GM21723 (cell line): Measurements from ENCODE around the gene PTPRN2.

Experiments used
- ATAC-seq: cut with Tn5 transposase; IDR thresholded peaks from one replicate; pipeline ENCODE4 v1.9.1; 2021; ENCODE audit warnings: mild to moderate bottlenecking, moderate library complexity; ENCODE audit not compliant: unreplicated experiment

PTPRN2 gene

GRCh38 chr7:158067219-158067930 lies 520.2 kb downstream of the PTPRN2 start:
- no peak for ATAC-seq

- no peak for ATAC-seq
These were observed 521.5 kb downstream of the PTPRN2 start for GRCh38 chr7:158066085-158066484.

DNA sequence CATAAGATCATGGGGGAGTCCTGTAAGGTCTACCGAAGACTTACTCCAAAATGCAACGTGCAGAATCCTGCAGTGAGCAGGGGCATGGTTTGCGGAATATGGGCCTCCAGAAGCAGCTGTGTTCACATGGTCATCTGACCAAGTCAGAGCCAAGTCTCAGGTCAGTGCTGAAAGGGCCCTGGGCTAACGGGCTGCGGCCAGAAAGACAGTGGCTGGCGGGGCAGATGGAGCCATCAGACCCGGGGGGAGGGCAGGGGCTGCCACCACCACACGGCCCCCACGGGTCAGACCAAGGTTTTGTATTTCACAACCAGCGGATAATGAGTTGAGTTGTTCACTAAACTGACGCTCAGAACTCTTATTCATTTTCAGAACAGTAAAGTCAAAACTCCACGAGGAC lies 522.3 kb downstream of the PTPRN2 start:
- ATAC-seq: no peak

DNA sequence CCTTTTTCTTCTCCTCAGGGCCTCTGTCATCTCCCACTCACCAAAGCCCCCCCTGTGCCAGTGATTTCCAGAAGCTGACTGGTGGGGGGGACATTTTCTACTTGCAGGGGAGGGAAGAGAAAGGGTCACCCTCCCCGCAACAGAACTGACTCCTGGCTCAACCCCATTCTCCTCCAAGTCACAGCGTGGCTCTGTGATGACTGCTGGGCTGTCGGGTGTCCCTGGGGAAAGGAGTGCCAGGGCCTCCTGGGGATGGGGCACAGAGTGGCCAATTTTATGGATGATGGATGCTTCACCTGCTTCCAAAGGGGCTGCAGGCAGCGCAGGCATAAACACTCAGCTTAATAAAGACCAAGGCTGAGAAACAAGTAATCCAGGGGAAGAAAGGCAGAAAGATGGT lies 523.0 kb downstream of the PTPRN2 start:
- no peak for ATAC-seq

- ATAC-seq: no peak
These were observed 523.6 kb downstream of the PTPRN2 start for GRCh38 chr7:158063850-158064610.

- ATAC-seq: no peak
These were observed 525.0 kb downstream of the PTPRN2 start for GRCh38 chr7:158062661-158063060.

DNA sequence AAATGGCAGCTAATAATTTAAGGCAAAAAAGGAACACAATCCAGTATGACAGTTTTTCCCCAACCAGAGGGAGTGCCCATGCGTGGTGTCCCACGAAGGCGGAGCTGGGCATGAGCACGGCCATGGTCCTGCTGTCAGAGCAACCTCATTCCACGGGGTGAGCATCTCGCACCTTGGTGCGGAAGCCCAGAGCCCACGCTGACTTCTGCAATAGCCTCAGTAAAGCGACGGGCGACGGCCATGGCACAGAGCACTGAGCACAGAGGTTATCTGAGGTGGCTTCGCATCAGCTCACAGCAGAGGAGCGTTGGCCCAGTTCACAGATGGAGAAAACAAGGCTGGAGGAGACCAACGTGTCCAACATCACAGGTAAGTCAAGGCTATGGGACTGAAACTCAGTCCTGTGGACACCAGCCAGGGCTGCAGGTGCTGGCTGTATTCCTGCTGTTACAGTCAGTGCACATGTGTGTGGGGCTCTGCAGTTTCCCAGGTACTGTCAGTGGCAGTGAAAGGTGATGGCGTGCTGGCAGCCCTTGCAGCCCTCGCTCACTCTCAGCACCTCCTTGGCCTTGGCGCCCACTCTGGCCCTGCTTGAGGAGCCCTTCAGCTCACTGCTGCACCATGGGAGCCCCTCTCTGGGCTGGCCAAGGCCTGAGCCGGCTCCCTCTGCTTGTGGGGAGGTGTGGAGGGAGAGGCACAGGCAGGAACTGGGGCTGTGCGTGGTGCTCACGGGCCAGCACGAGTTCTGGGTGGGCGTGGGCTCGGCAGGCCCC lies 525.6 kb downstream of the PTPRN2 start:
- no peak for ATAC-seq

DNA sequence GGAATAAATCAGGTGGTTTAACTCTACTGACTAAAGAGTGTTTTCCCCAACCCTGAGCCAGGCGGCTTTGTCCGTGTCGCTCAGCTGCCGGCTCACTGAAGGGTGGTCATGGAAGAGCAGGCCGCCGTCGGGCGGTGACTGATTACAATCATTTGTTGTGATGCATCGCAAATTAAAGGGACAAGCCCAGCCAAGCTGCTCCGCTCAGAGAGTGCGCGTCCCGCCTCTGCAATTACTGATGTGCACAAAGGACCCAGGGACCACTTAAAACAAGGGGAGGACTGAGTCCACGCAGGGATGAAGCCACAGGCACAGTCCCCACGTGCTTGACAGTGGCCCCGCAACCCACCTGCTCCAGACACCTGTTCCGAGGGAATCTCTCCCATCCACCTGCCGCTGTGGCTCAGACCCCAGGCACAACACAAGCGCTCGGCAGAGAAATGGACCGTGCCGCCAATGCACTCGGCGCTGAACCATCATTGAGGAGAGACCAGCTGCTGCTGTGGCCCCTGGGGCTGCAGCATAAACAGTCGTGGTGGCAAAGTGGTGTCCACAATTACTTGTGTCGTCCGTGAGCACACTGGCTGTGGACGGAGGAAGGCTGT lies 526.5 kb downstream of the PTPRN2 start:
- ATAC-seq: no peak

- no peak for ATAC-seq
These were observed 527.4 kb downstream of the PTPRN2 start for GRCh38 chr7:158060216-158060615.

- ATAC-seq: no peak
These were observed 530.2 kb downstream of the PTPRN2 start for GRCh38 chr7:158057446-158057845.

DNA sequence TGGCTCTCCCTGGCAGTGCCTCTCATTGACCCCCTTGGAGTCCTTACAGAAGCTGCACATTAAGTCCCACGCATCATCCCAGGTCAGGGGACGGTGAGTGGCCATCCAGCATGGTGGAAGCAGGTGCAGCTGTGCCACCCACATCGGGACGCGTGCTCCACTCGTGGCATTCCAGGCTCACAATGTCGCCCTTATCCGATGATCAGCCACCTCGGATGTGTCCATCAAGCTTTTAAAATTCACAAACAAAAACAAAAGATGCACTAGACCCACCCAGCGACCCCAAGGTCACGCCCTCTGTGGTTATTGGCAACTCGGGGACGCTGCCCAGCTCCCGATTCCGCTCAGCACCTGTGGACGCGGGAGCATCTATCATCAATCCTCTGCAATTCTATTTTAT lies 530.9 kb downstream of the PTPRN2 start:
- ATAC-seq: no peak

DNA sequence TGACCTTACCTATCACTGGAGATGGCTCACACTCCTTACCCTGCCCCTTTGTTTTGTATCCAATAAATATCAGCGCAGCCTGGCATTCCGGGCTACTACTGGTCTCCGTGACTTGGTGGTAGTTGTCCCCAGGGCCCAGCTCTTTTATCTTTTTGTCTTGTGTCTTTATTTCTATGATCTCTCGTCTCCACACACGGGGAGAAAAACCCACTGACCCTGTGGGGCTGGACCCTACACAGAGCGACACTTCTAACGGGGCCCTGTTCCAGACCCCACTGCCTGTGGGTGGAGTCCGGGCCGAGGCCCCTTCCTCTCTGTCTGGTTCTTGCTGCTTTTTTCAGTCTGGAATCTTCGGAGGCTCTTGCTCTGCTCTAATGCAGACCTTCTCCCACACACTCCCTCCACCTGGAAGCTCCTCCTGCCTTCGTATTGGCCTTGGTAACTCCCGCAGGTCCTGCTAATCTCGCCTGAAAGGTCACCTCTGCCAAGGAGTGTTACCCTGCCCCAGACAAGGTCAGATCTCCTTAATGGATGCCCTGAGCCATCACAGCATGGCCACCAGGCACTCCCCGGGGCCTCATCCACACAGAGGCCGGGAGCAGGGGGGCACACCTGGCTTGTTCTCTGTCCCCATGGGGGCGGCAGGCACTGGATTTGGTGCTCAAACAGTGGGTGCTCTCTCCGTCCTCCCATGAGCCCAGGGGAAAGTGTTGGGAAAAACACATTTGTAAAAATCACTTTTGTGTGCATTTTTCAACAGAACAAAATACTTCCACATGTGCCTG lies 531.7 kb downstream of the PTPRN2 start:
- ATAC-seq: no peak

DNA sequence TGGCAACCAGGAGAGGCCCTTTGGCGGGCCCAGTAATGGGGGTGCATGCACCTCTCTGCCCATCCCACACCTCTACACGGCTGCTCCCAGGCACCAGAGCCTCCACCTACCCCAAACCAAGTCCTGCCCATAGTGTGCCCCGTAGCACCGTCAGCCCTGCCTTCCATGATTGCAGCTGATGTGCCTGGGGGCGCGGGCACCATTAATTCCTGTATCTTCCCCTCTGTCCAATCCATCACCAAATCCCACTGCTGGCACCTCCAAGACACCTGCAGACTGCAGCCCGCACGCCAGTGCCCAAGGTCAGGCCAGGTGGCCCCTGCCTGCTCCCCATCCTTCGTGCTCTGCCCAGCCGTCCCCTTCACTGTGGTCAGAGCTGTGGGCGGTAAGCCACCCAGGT lies 533.0 kb downstream of the PTPRN2 start:
- ATAC-seq: no peak

DNA sequence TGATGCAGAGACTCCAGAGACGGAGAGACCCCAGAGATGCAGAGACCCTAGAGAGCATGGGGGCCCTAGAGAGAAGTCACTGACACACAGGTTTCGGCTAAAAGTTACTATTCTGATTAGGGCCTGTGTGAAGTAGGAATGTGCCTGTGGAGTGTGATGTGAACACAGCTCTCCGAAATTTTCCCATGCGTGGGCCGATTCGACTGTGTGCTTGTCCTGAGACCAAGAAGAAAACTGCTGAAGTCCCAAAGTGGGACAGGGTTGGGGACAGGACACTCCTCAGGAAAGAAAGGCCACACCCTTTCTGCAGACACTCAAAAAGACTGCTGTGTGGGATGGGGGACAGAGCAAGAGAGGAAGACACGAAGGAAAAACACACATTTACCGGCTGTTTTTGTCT lies 533.5 kb downstream of the PTPRN2 start:
- ATAC-seq: no peak

DNA sequence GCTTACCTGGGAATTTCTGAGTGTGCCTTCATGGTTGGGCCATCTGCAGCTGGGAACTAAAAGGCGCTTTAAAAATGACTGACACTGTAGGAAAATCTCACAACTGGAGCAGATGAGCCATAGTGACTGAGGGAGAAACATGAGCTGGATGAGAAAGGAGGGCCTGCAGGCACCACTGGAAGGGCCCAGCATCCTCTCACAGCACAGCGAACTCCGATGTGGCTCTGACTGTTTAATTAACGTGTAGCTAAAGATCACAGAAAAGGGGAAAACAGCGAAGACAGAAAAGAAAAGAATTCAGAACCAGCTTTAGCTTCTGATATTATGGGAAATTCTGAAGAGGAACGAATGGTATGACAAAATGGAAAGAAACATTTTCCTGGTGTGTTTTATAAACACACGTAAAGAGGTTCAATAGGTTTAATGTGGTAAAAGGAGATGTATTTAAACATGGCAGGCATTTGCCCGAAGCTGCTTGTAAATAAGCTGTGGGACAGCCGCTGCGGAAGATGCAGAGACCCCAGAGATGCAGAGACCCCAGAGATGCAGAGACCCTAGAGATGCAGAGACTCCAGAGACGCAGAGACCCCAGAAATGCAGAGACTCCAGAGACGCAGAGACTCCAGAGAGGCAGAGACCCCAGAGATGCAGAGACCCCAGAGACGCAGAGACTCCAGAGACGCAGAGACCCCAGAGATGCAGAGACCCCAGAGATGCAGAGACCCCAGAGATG lies 534.3 kb downstream of the PTPRN2 start:
- ATAC-seq: no peak

- no peak for ATAC-seq
These were observed 535.1 kb downstream of the PTPRN2 start for GRCh38 chr7:158052381-158053060.

DNA sequence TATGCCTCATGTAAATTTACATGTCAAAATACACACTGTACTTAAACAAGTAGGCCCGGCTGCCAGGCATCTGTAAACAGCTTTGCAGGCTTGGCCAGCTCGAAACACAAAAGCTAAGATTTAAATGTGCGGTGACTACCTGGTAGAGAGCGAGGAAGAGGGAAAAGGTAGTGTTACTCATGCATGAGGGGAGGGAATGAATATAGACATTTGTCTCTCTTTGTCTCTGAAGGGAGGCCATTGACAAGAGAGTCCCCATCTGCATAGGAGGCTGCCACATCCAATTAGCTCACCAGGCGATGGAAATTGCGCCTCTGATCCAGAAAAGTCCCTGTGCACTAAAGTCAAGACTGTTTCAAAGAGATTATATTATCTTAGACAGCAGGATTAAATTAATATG lies 535.8 kb downstream of the PTPRN2 start:
- ATAC-seq: no peak

DNA sequence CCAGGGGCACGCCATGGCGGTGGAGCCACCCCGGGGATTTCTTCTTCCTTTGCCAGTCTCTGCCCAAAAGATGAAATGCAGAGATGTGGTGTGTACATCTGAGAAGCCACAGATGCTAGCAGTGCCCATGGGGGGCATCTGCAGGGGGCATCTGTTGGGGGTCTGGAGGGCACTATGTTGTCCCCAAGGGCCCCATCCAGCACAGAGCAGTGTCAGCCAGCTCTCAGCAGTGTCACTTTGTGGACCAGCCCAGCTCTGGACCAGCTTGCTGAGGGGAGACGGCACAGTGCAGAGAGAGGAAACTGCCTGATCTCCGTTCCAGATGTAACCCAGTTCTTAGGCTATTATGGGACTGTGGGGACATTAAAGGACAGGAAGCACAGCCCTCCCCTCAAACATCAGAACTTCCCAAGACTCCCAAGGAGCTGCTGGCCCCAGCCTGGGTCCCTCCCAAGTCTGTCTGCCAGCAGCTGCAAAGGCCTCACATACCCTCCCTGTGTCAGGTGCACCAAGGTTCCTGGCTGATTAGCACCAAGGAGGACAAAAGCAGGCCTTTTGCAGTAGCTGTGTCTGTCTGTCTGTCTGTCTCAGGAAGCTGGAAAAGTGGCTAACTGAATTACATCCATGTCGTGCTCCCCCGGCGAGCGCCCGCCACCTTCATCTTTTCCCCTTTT lies 536.5 kb downstream of the PTPRN2 start:
- no peak for ATAC-seq
